ENCODE results near the gene TCFL5.

- TF ChIP-seq RELA (CRISPR knock-in tag; IDR thresholded peaks at IDR 0.05; ENCODE audit: borderline replicate concordance) (no peak), SP1 (CRISPR knock-in tag; conservative IDR thresholded peaks at IDR 0.05) (no peak), CTCF (IDR thresholded peaks at IDR 0.05) (no peak), PRDM15 (CRISPR knock-in tag; IDR thresholded peaks at IDR 0.05) (no peak), E2F5 (CRISPR knock-in tag; IDR thresholded peaks at IDR 0.05) (no peak), USF2 (CRISPR knock-in tag; IDR thresholded peaks at IDR 0.05) (no peak), MAX (CRISPR knock-in tag; IDR thresholded peaks at IDR 0.05) (no peak), E2F4 (CRISPR knock-in tag; IDR thresholded peaks at IDR 0.05; ENCODE audit: borderline replicate concordance, low read depth) (no peak)
Observed at GRCh38 chr20:62822239-62822787, 39.3 kb downstream of the TCFL5 start.

Data from WTC11 (cell line).